Choroid plexus epithelial cell (primary cell): ENCODE results near the gene STAC.
A peak's percentile ranks its signal among the peaks of the same experiment; 100 is the strongest.
"Not testable (repeated sequence)": the region's sequence is repeated elsewhere in the genome, so short reads cannot be mapped to it uniquely, and the experiment has no call there.

Experiments used
- DNase-seq: peaks from one replicate; pipeline ENCODE4 v3.0.0-alpha.2; 2010; ENCODE audit warnings: low read depth
- H3K4me3 ChIP-seq: 2 replicates; pipeline ENCODE4 v1.5.1; 2011; ENCODE audit warnings: low read depth, mild to moderate bottlenecking, control low read depth, low read length, moderate library complexity
- CTCF ChIP-seq: conservative IDR thresholded peaks from 2 replicates; pipeline ENCODE4 v1.5.1; 2011; ENCODE audit warnings: low read depth, mild to moderate bottlenecking, control low read depth, inconsistent platforms, low read length, moderate library complexity

STAC gene

GRCh38 chr3:36433511-36433910 is 53.2 kb downstream of the STAC start:
- no peak for DNase-seq
- TF ChIP-seq CTCF = no peak
- no peak overlapping the region for H3K4me3 ChIP-seq

- no peak for TF ChIP-seq CTCF
- H3K4me3 ChIP-seq = no peak overlapping the region
- DNase-seq = peak; percentile 22
Observed at GRCh38 chr3:36434687-36435426, 54.6 kb downstream of the STAC start.

- DNase-seq = no peak
- no peak for TF ChIP-seq CTCF
- no peak overlapping the region for H3K4me3 ChIP-seq
Observed at GRCh38 chr3:36443028-36443686, 62.9 kb downstream of the STAC start.

- peak; percentile 19 for DNase-seq
Observed at GRCh38 chr3:36444909-36445308, 64.6 kb downstream of the STAC start.

GRCh38 chr3:36446276-36446675 is 66.0 kb downstream of the STAC start:
- no peak for TF ChIP-seq CTCF
- no peak overlapping the region for H3K4me3 ChIP-seq
- DNase-seq = no peak

More at GRCh38 chr3:36444909-36445308, 64.6 kb downstream of the STAC start:
- TF ChIP-seq CTCF = no peak
- H3K4me3 ChIP-seq = no peak overlapping the region

GRCh38 chr3:36447061-36447460 is 66.8 kb downstream of the STAC start:
- DNase-seq = no peak
- no peak for TF ChIP-seq CTCF
- H3K4me3 ChIP-seq = no peak overlapping the region

- H3K4me3 ChIP-seq = no peak overlapping the region
- DNase-seq = no peak
- no peak for TF ChIP-seq CTCF
Observed at GRCh38 chr3:36451816-36452215, 71.5 kb downstream of the STAC start.

GRCh38 chr3:36453213-36453612 is 72.9 kb downstream of the STAC start:
- DNase-seq, H3K4me3 ChIP-seq: not testable (repeated sequence)

- not testable (repeated sequence) for DNase-seq, H3K4me3 ChIP-seq
Observed at GRCh38 chr3:36453896-36454295, 73.6 kb downstream of the STAC start.
